ENCODE results near the gene NOL12.
"Not testable (repeated sequence)": the region's sequence is repeated elsewhere in the genome, so short reads cannot be mapped to it uniquely, and the experiment has no call there.

The NOL12 gene

GRCh38 chr22:37647317-37647716, 38.8 kb upstream of the NOL12 start:
- Histone ChIP-seq H3K9me3 (ENCODE audit: severe bottlenecking) (no peaks in the 10 kb centered on the region), H3K27me3 (ENCODE audit: insufficient read depth, poor library complexity, severe bottlenecking) (no peaks in the 10 kb centered on the region), H3K4me3 (ENCODE audit: severe bottlenecking) (no peak overlapping the region), H3K27ac (ENCODE audit: poor library complexity, severe bottlenecking) (no peak overlapping the region), H3K4me1 (ENCODE audit: insufficient read depth, poor library complexity, severe bottlenecking) (no peaks in the 10 kb centered on the region), H3K36me3 (ENCODE audit: low read depth) (peaks cover 97% of the 10 kb centered on the region)
- DNase-seq (ENCODE audit: low spot score) = peak; percentile 51
- no peak for ATAC-seq (ENCODE audit: low read depth)
- TF ChIP-seq CTCF (IDR thresholded peaks at IDR 0.05; ENCODE audit: poor library complexity, severe bottlenecking) = no peak

GRCh38 chr22:37647928-37648327, 38.2 kb upstream of the NOL12 start:
- H3K27me3 ChIP-seq (ENCODE audit: insufficient read depth, poor library complexity, severe bottlenecking) = no peaks in the 10 kb centered on the region
- no peaks in the 10 kb centered on the region for H3K9me3 ChIP-seq (ENCODE audit: severe bottlenecking)
- DNase-seq (ENCODE audit: low spot score) = no peak
- H3K36me3 ChIP-seq (ENCODE audit: low read depth) = peaks cover 95% of the 10 kb centered on the region
- H3K4me1 ChIP-seq (ENCODE audit: insufficient read depth, poor library complexity, severe bottlenecking) = no peaks in the 10 kb centered on the region
- H3K27ac ChIP-seq (ENCODE audit: poor library complexity, severe bottlenecking) = no peak overlapping the region
- no peak for ATAC-seq (ENCODE audit: low read depth)
- no peak overlapping the region for H3K4me3 ChIP-seq (ENCODE audit: severe bottlenecking)
- TF ChIP-seq CTCF (IDR thresholded peaks at IDR 0.05; ENCODE audit: poor library complexity, severe bottlenecking) = no peak

- Histone ChIP-seq H3K36me3 (ENCODE audit: low read depth) (peaks cover 74% of the 10 kb centered on the region), H3K27me3 (ENCODE audit: insufficient read depth, poor library complexity, severe bottlenecking) (no peaks in the 10 kb centered on the region), H3K4me1 (ENCODE audit: insufficient read depth, poor library complexity, severe bottlenecking) (no peaks in the 10 kb centered on the region), H3K4me3 (ENCODE audit: severe bottlenecking) (no peak overlapping the region), H3K9me3 (ENCODE audit: severe bottlenecking) (no peaks in the 10 kb centered on the region), H3K27ac (ENCODE audit: poor library complexity, severe bottlenecking) (no peak overlapping the region)
- no peak for TF ChIP-seq CTCF (IDR thresholded peaks at IDR 0.05; ENCODE audit: poor library complexity, severe bottlenecking)
- ATAC-seq (ENCODE audit: low read depth) = no peak
- DNase-seq (ENCODE audit: low spot score) = no peak
Observed at GRCh38 chr22:37650463-37651136, 35.5 kb upstream of the NOL12 start.

- no peak overlapping the region for H3K27ac ChIP-seq (ENCODE audit: poor library complexity, severe bottlenecking)
- H3K36me3 ChIP-seq (ENCODE audit: low read depth) = peaks cover 35% of the 10 kb centered on the region
- H3K27me3 ChIP-seq (ENCODE audit: insufficient read depth, poor library complexity, severe bottlenecking) = no peaks in the 10 kb centered on the region
- H3K4me3 ChIP-seq (ENCODE audit: severe bottlenecking) = no peak overlapping the region
- no peak for ATAC-seq (ENCODE audit: low read depth)
- peaks cover under 1% of the 10 kb centered on the region for H3K4me1 ChIP-seq (ENCODE audit: insufficient read depth, poor library complexity, severe bottlenecking)
- DNase-seq (ENCODE audit: low spot score) = no peak
- TF ChIP-seq CTCF (IDR thresholded peaks at IDR 0.05; ENCODE audit: poor library complexity, severe bottlenecking) = no peak
- H3K9me3 ChIP-seq (ENCODE audit: severe bottlenecking) = no peaks in the 10 kb centered on the region
Observed at GRCh38 chr22:37654563-37655251, 31.4 kb upstream of the NOL12 start.

GRCh38 chr22:37655252-37655563, 30.9 kb upstream of the NOL12 start:
- ATAC-seq (ENCODE audit: low read depth) (no peak), DNase-seq (ENCODE audit: low spot score) (peak; percentile 54)
- no peak overlapping the region for H3K4me3 ChIP-seq (ENCODE audit: severe bottlenecking)
- H3K27ac ChIP-seq (ENCODE audit: poor library complexity, severe bottlenecking) = no peak overlapping the region
- peaks cover 3% of the 10 kb centered on the region for H3K4me1 ChIP-seq (ENCODE audit: insufficient read depth, poor library complexity, severe bottlenecking)
- TF ChIP-seq CTCF (IDR thresholded peaks at IDR 0.05; ENCODE audit: poor library complexity, severe bottlenecking) = no peak
- H3K9me3 ChIP-seq (ENCODE audit: severe bottlenecking) = no peaks in the 10 kb centered on the region
- H3K27me3 ChIP-seq (ENCODE audit: insufficient read depth, poor library complexity, severe bottlenecking) = no peaks in the 10 kb centered on the region
- peaks cover 30% of the 10 kb centered on the region for H3K36me3 ChIP-seq (ENCODE audit: low read depth)

- H3K27ac ChIP-seq (ENCODE audit: poor library complexity, severe bottlenecking); H3K4me3 ChIP-seq (ENCODE audit: severe bottlenecking); DNase-seq (ENCODE audit: low spot score); ATAC-seq (ENCODE audit: low read depth); H3K27me3 ChIP-seq (ENCODE audit: insufficient read depth, poor library complexity, severe bottlenecking); H3K9me3 ChIP-seq (ENCODE audit: severe bottlenecking); H3K4me1 ChIP-seq (ENCODE audit: insufficient read depth, poor library complexity, severe bottlenecking): not testable (repeated sequence)
- peaks cover 17% of the 10 kb centered on the region for H3K36me3 ChIP-seq (ENCODE audit: low read depth)
Observed at GRCh38 chr22:37656583-37656982, 29.6 kb upstream of the NOL12 start.

All from RWPE2 (cell line).